ENCODE results near the gene POM121C. TPM values are rescaled to one million over a fixed set of nuclear protein-coding genes. Genes with fewer than 3 reads are reported as not detected.
"Not testable (repeated sequence)": the region's sequence is repeated elsewhere in the genome, so short reads cannot be mapped to it uniquely, and the experiment has no call there.

POM121C gene
- total RNA-seq, 1 donor from 2014 or later, result 48.5 TPM

- not testable (repeated sequence) for H3K27me3 Mint-ChIP-seq (ENCODE audit: low read depth, unreplicated experiment); H3K9ac ChIP-seq (ENCODE audit: low read length); H3K27ac Mint-ChIP-seq (ENCODE audit: unreplicated experiment); H3K4me1 Mint-ChIP-seq (ENCODE audit: low read depth, unreplicated experiment); H3K9me3 Mint-ChIP-seq (ENCODE audit: unreplicated experiment); H3K9me3 ChIP-seq (ENCODE audit: insufficient read depth, low read depth, low read length); H3K4me3 ChIP-seq (ENCODE audit: insufficient read depth, low read depth, low read length); H4K20me1 ChIP-seq (ENCODE audit: insufficient read depth, low read length); FAIRE-seq; H3K27ac ChIP-seq (ENCODE audit: low read depth, low read length); H3K27me3 ChIP-seq (ENCODE audit: insufficient read depth, low read length); H3K4me2 ChIP-seq (ENCODE audit: low read length); H3K4me1 ChIP-seq (ENCODE audit: insufficient read depth, low read length); H3K79me2 ChIP-seq (ENCODE audit: insufficient read depth, low read length); DNase-seq (ENCODE audit: low read depth); H2AFZ ChIP-seq (ENCODE audit: low read depth, low read length); H3K36me3 Mint-ChIP-seq (ENCODE audit: low read depth, unreplicated experiment); H3K4me3 Mint-ChIP-seq (ENCODE audit: unreplicated experiment); H3K36me3 ChIP-seq (ENCODE audit: insufficient read depth, low read length)
Measured at GRCh38 chr7:75393194-75393593, 92.9 kb downstream of the POM121C start.

GRCh38 chr7:75374519-75375317, 111.4 kb downstream of the POM121C start:
- DNase-seq (ENCODE audit: low read depth), result not testable (repeated sequence)

GRCh38 chr7:75374144-75374518, 112.0 kb downstream of the POM121C start:
- H3K4me3 ChIP-seq (ENCODE audit: insufficient read depth, low read depth, low read length); H3K79me2 ChIP-seq (ENCODE audit: insufficient read depth, low read length); H3K9ac ChIP-seq (ENCODE audit: low read length); H3K27ac ChIP-seq (ENCODE audit: low read depth, low read length); H3K36me3 ChIP-seq (ENCODE audit: insufficient read depth, low read length); H3K4me1 Mint-ChIP-seq (ENCODE audit: low read depth, unreplicated experiment); H3K27me3 Mint-ChIP-seq (ENCODE audit: low read depth, unreplicated experiment); DNase-seq (ENCODE audit: low read depth); H3K4me1 ChIP-seq (ENCODE audit: insufficient read depth, low read length); H3K9me3 Mint-ChIP-seq (ENCODE audit: unreplicated experiment); FAIRE-seq; H3K4me2 ChIP-seq (ENCODE audit: low read length); H2AFZ ChIP-seq (ENCODE audit: low read depth, low read length); H3K27ac Mint-ChIP-seq (ENCODE audit: unreplicated experiment); H3K9me3 ChIP-seq (ENCODE audit: insufficient read depth, low read depth, low read length); H4K20me1 ChIP-seq (ENCODE audit: insufficient read depth, low read length); H3K4me3 Mint-ChIP-seq (ENCODE audit: unreplicated experiment); H3K36me3 Mint-ChIP-seq (ENCODE audit: low read depth, unreplicated experiment); H3K27me3 ChIP-seq (ENCODE audit: insufficient read depth, low read length): not testable (repeated sequence)

More at GRCh38 chr7:75374519-75375317, 111.4 kb downstream of the POM121C start:
- H3K36me3 ChIP-seq (ENCODE audit: insufficient read depth, low read length); H3K4me3 ChIP-seq (ENCODE audit: insufficient read depth, low read depth, low read length); H4K20me1 ChIP-seq (ENCODE audit: insufficient read depth, low read length); H3K9ac ChIP-seq (ENCODE audit: low read length); H3K27me3 Mint-ChIP-seq (ENCODE audit: low read depth, unreplicated experiment); H2AFZ ChIP-seq (ENCODE audit: low read depth, low read length); H3K27ac Mint-ChIP-seq (ENCODE audit: unreplicated experiment); H3K27me3 ChIP-seq (ENCODE audit: insufficient read depth, low read length); H3K4me1 Mint-ChIP-seq (ENCODE audit: low read depth, unreplicated experiment); H3K36me3 Mint-ChIP-seq (ENCODE audit: low read depth, unreplicated experiment); H3K9me3 ChIP-seq (ENCODE audit: insufficient read depth, low read depth, low read length); H3K27ac ChIP-seq (ENCODE audit: low read depth, low read length); FAIRE-seq; H3K9me3 Mint-ChIP-seq (ENCODE audit: unreplicated experiment); H3K4me2 ChIP-seq (ENCODE audit: low read length); H3K4me3 Mint-ChIP-seq (ENCODE audit: unreplicated experiment); H3K4me1 ChIP-seq (ENCODE audit: insufficient read depth, low read length); H3K79me2 ChIP-seq (ENCODE audit: insufficient read depth, low read length): not testable (repeated sequence)

DNA sequence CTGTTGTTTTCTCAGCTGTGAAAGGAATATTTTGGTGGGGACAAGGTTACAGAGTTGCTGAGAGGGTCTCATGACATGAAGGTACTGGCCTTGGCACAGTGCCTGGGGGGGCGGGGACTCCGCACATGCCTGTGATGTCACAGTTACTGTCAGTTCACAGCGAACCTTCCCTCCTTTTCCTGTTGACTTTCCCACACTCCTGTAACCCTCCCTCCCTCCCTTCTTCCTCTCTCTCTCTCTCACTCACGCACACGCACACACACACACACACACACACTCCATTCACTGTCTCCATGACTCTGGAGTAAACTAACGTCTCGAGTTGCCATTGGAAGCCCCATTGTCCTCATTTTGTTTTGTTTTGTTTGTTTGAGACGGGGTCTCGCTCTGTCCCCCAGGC, 118.8 kb downstream of the POM121C start:
- H3K27ac Mint-ChIP-seq (ENCODE audit: unreplicated experiment); H2AFZ ChIP-seq (ENCODE audit: low read depth, low read length); H3K4me1 ChIP-seq (ENCODE audit: insufficient read depth, low read length); H3K4me1 Mint-ChIP-seq (ENCODE audit: low read depth, unreplicated experiment); H3K9ac ChIP-seq (ENCODE audit: low read length); H3K27ac ChIP-seq (ENCODE audit: low read depth, low read length); H3K9me3 Mint-ChIP-seq (ENCODE audit: unreplicated experiment); H3K4me3 Mint-ChIP-seq (ENCODE audit: unreplicated experiment); H3K27me3 ChIP-seq (ENCODE audit: insufficient read depth, low read length); FAIRE-seq; H3K36me3 ChIP-seq (ENCODE audit: insufficient read depth, low read length); H4K20me1 ChIP-seq (ENCODE audit: insufficient read depth, low read length); H3K4me2 ChIP-seq (ENCODE audit: low read length); H3K36me3 Mint-ChIP-seq (ENCODE audit: low read depth, unreplicated experiment); DNase-seq (ENCODE audit: low read depth); H3K79me2 ChIP-seq (ENCODE audit: insufficient read depth, low read length); H3K4me3 ChIP-seq (ENCODE audit: insufficient read depth, low read depth, low read length); H3K27me3 Mint-ChIP-seq (ENCODE audit: low read depth, unreplicated experiment); H3K9me3 ChIP-seq (ENCODE audit: insufficient read depth, low read depth, low read length): not testable (repeated sequence)

Other genes with a start within 250 kb of the POM121C start
- gene TRIM73, start 90.7 kb downstream of the POM121C start, total RNA-seq, result 6.1 and 6.9 TPM in 2 replicates
- gene SPDYE5, start 6.0 kb upstream of the POM121C start, total RNA-seq, result not detected in 2 replicates